WERI-Rb-1 (cell line): ENCODE data around the gene GRHPR.

ENCODE experiments used
- DNase-seq: peaks from one replicate; pipeline ENCODE4 v3.0.0-alpha.2; 2020
- H3K27ac ChIP-seq: fragments of 250-450 bp; sonication (Bioruptor Pico); 2 replicates; pipeline ENCODE4 v1.5.1; 2020; ENCODE audit warnings: mild to moderate bottlenecking, moderate library complexity
- H3K27me3 ChIP-seq: fragments of 250-450 bp; sonication (Bioruptor Pico); 2 replicates; pipeline ENCODE4 v1.5.1; 2021; ENCODE audit warnings: mild to moderate bottlenecking, low read depth, moderate library complexity; ENCODE audit not compliant: insufficient read depth, severe bottlenecking
- H3K36me3 ChIP-seq: fragments of 250-450 bp; sonication (Bioruptor Pico); 2 replicates; pipeline ENCODE4 v1.5.1; 2020; ENCODE audit warnings: mild to moderate bottlenecking, moderate library complexity
- H3K4me3 ChIP-seq: 2 replicates; pipeline ENCODE4 v1.5.1; 2011; ENCODE audit warnings: low read depth, mild to moderate bottlenecking, control low read depth, low read length
- H3K9me3 ChIP-seq: fragments of 250-450 bp; sonication (Bioruptor Pico); 2 replicates; pipeline ENCODE4 v1.5.1; 2021; ENCODE audit warnings: mild to moderate bottlenecking, moderate library complexity; ENCODE audit not compliant: severe bottlenecking
- CTCF ChIP-seq: IDR thresholded peaks from 2 replicates; pipeline ENCODE4 v1.5.1; 2011; ENCODE audit warnings: low read depth, mild to moderate bottlenecking, control low read depth, inconsistent platforms, low read length

GRHPR gene

GRCh38 chr9:37432020-37432419, 9.5 kb downstream of the GRHPR start:
- H3K36me3 ChIP-seq = peaks cover 82% of the 10 kb centered on the region
- no peak for DNase-seq
- no peaks in the 10 kb centered on the region for H3K9me3 ChIP-seq
- no peak for TF ChIP-seq CTCF
- no peak overlapping the region for H3K4me3 ChIP-seq
- H3K27ac ChIP-seq = no peak overlapping the region
- no peaks in the 10 kb centered on the region for H3K27me3 ChIP-seq

GRCh38 chr9:37433867-37434371, 11.4 kb downstream of the GRHPR start:
- Histone ChIP-seq H3K9me3 (no peaks in the 10 kb centered on the region), H3K4me3 (no peak overlapping the region), H3K27ac (no peak overlapping the region), H3K36me3 (peaks cover 84% of the 10 kb centered on the region), H3K27me3 (no peaks in the 10 kb centered on the region)
- no peak for DNase-seq
- TF ChIP-seq CTCF = no peak

GRCh38 chr9:37436540-37436939, 14.0 kb downstream of the GRHPR start:
- Histone ChIP-seq H3K27ac (no peak overlapping the region), H3K36me3 (peaks cover 89% of the 10 kb centered on the region)
- DNase-seq = no peak

GRCh38 chr9:37437010-37437409, 14.5 kb downstream of the GRHPR start:
- DNase-seq = no peak
- no peaks in the 10 kb centered on the region for H3K27me3 ChIP-seq
- peaks cover 91% of the 10 kb centered on the region for H3K36me3 ChIP-seq
- no peaks in the 10 kb centered on the region for H3K9me3 ChIP-seq
- no peak overlapping the region for H3K27ac ChIP-seq
- H3K4me3 ChIP-seq = no peak overlapping the region
- no peak for TF ChIP-seq CTCF

More at GRCh38 chr9:37436540-37436939, 14.0 kb downstream of the GRHPR start:
- Histone ChIP-seq H3K4me3 (no peak overlapping the region), H3K27me3 (no peaks in the 10 kb centered on the region), H3K9me3 (no peaks in the 10 kb centered on the region)
- no peak for TF ChIP-seq CTCF

GRCh38 chr9:37437621-37438020, 15.1 kb downstream of the GRHPR start:
- no peak overlapping the region for H3K27ac ChIP-seq
- no peaks in the 10 kb centered on the region for H3K9me3 ChIP-seq
- no peak for TF ChIP-seq CTCF
- H3K4me3 ChIP-seq = no peak overlapping the region
- H3K36me3 ChIP-seq = peaks cover 94% of the 10 kb centered on the region
- no peaks in the 10 kb centered on the region for H3K27me3 ChIP-seq
- no peak for DNase-seq

- Histone ChIP-seq H3K27me3 (no peaks in the 10 kb centered on the region), H3K9me3 (no peaks in the 10 kb centered on the region), H3K4me3 (no peak overlapping the region), H3K36me3 (peaks cover 92% of the 10 kb centered on the region), H3K27ac (no peak overlapping the region)
- no peak for DNase-seq
- no peak for TF ChIP-seq CTCF
Measured at GRCh38 chr9:37438359-37438758, 15.9 kb downstream of the GRHPR start.
